Mammary epithelial cell (primary cell): ENCODE measurements around the gene ADAMTS17.

Experiments
- EZH2 ChIP-seq: IDR thresholded peaks from 2 replicates; pipeline ENCODE4 v1.6.1; 2012; ENCODE audit warnings: low read length, inconsistent platforms, borderline replicate concordance
- TF ChIP-seq, protein P1 (sequence below), 2 donors: IDR thresholded peaks in 1 of 2; conservative IDR thresholded peaks in 1 of 2; 2 replicates each; pipeline ENCODE4 v1.5.1; 2011 to 2012; ENCODE audit warnings: inconsistent platforms in 2 of 2, low read length in 2 of 2, mild to moderate bottlenecking in 2 of 2, control low read depth in 1 of 2, low read depth in 1 of 2; ENCODE audit not compliant: insufficient read depth in 1 of 2; ENCODE audit errors: extremely low read depth in 1 of 2

DNA sequence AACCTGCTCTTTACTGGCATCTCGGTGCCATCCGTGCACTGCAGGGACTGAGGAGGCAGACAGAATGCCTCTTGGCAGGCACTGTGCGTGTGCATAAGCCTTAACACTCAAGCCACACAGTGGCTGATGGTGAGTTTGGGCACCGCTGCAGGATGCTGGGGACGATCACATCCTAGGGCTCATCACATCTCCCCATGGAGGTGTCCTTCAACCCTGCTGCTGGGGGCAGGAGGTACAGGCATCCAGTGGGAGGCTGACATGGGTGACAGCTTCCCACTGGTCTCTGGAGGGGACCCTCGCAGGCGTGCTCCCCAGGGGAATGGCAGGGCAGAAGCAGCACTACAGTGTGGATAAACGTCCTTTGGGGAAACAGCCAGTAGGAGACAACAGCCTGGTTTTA is 190.9 kb downstream of the ADAMTS17 start:
- TF ChIP-seq, protein P1, sequence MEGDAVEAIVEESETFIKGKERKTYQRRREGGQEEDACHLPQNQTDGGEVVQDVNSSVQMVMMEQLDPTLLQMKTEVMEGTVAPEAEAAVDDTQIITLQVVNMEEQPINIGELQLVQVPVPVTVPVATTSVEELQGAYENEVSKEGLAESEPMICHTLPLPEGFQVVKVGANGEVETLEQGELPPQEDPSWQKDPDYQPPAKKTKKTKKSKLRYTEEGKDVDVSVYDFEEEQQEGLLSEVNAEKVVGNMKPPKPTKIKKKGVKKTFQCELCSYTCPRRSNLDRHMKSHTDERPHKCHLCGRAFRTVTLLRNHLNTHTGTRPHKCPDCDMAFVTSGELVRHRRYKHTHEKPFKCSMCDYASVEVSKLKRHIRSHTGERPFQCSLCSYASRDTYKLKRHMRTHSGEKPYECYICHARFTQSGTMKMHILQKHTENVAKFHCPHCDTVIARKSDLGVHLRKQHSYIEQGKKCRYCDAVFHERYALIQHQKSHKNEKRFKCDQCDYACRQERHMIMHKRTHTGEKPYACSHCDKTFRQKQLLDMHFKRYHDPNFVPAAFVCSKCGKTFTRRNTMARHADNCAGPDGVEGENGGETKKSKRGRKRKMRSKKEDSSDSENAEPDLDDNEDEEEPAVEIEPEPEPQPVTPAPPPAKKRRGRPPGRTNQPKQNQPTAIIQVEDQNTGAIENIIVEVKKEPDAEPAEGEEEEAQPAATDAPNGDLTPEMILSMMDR (conservative IDR thresholded peaks at IDR 0.05 in 1 of 2, IDR thresholded peaks at IDR 0.05 in 1 of 2; ENCODE audit: extremely low read depth in 1 of 2, insufficient read depth in 1 of 2, low read depth in 1 of 2, low read length in 2 of 2), result no peak
- TF ChIP-seq EZH2, result no peak
